HL-60 (cell line): Measurements from ENCODE around the gene YAE1.
A peak's percentile ranks its signal among the peaks of the same experiment; 100 is the strongest.

Experiments used
- DNase-seq, 2 experiments: peaks; one replicate each; pipeline ENCODE4 v3.0.0-alpha.2; 2010 to 2020; ENCODE audit warnings: low read depth in 1 of 2, low spot score in 1 of 2
- H3K27ac ChIP-seq: fragments of 250-450 bp; sonication (Bioruptor Pico); replicated peaks from 2 replicates; pipeline ENCODE4 v1.5.1; 2020; ENCODE audit warnings: mild to moderate bottlenecking, moderate library complexity
- H3K27me3 ChIP-seq: fragments of 250-450 bp; sonication (Bioruptor Pico); 2 replicates; pipeline ENCODE4 v1.5.1; 2021; ENCODE audit warnings: mild to moderate bottlenecking, moderate library complexity; ENCODE audit not compliant: insufficient read depth, poor library complexity, severe bottlenecking
- H3K4me3 ChIP-seq: replicated peaks from 2 replicates; pipeline ENCODE4 v1.5.1; 2011; ENCODE audit warnings: mild to moderate bottlenecking, control low read depth, low read length; ENCODE audit not compliant: insufficient read depth
- GABPA ChIP-seq: IDR thresholded peaks from 2 replicates; pipeline ENCODE4 v1.6.1; 2012; ENCODE audit warnings: low read depth
- POLR2AphosphoS5 ChIP-seq: IDR thresholded peaks from 2 replicates; pipeline ENCODE4 v1.6.1; 2012; ENCODE audit warnings: low read depth
- SPI1 ChIP-seq: IDR thresholded peaks from 2 replicates; pipeline ENCODE4 v1.6.1; 2012; ENCODE audit warnings: low read depth, mild to moderate bottlenecking, borderline replicate concordance
- TF ChIP-seq, protein P1 (sequence below): IDR thresholded peaks from one replicate; pipeline ENCODE4 v1.5.1; 2011; ENCODE audit warnings: low read length, control low read depth, inconsistent platforms; ENCODE audit not compliant: insufficient read depth
- TF ChIP-seq, protein P2 (sequence below): IDR thresholded peaks from 2 replicates; pipeline ENCODE4 v1.6.1; 2012; ENCODE audit warnings: low read depth; ENCODE audit not compliant: insufficient replicate concordance

The YAE1 gene

DNA sequence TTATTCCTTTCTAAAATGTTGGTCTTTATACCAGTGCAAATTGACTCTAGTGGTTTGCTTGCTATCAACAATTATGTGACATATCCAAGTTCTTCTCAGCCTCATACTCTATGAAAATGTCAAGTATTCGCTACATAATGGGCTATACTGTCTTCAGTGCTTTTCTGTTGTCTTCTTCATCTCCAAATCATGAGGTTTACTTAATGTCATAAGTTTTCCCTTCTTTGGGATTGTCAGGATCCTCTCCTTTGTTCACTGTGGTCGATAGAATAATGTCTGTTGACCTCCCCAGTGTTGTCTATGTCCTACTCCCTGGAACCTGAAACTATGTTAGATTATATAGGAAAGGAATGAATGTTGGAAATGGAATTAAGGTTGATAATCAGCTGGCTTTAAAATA is 40.7 kb downstream of the YAE1 start:
- Histone ChIP-seq H3K4me3 (no peak overlapping the region), H3K27me3 (no peaks in the 10 kb centered on the region), H3K27ac (no peak overlapping the region)
- DNase-seq = no peak
- TF ChIP-seq, protein P1, sequence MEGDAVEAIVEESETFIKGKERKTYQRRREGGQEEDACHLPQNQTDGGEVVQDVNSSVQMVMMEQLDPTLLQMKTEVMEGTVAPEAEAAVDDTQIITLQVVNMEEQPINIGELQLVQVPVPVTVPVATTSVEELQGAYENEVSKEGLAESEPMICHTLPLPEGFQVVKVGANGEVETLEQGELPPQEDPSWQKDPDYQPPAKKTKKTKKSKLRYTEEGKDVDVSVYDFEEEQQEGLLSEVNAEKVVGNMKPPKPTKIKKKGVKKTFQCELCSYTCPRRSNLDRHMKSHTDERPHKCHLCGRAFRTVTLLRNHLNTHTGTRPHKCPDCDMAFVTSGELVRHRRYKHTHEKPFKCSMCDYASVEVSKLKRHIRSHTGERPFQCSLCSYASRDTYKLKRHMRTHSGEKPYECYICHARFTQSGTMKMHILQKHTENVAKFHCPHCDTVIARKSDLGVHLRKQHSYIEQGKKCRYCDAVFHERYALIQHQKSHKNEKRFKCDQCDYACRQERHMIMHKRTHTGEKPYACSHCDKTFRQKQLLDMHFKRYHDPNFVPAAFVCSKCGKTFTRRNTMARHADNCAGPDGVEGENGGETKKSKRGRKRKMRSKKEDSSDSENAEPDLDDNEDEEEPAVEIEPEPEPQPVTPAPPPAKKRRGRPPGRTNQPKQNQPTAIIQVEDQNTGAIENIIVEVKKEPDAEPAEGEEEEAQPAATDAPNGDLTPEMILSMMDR = no peak

DNA sequence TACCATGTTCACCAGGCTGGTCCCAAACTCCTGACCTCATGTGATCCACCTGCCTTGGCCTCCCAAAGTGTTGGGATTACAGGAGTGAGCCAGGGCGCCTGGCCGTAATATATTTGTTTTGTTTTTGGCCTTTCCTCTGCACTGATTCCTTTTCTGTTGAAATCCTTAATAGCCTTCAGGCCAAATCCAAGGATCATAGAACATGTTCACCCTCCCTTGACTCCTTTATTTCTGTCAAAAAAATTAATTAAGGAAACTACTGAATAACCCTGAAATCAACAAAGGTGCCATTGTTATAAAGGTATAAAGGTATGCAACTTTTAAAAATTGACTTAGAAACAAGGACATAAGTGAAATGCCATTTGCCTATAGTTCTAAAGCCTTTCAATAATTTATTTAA is 41.7 kb downstream of the YAE1 start:
- H3K27me3 ChIP-seq = no peaks in the 10 kb centered on the region
- no peak overlapping the region for H3K4me3 ChIP-seq
- DNase-seq = no peak
- TF ChIP-seq GABPA (no peak), SPI1 (no peak), POLR2AphosphoS5 (no peak)
- TF ChIP-seq, protein P1 = no peak
- TF ChIP-seq, protein P2, sequence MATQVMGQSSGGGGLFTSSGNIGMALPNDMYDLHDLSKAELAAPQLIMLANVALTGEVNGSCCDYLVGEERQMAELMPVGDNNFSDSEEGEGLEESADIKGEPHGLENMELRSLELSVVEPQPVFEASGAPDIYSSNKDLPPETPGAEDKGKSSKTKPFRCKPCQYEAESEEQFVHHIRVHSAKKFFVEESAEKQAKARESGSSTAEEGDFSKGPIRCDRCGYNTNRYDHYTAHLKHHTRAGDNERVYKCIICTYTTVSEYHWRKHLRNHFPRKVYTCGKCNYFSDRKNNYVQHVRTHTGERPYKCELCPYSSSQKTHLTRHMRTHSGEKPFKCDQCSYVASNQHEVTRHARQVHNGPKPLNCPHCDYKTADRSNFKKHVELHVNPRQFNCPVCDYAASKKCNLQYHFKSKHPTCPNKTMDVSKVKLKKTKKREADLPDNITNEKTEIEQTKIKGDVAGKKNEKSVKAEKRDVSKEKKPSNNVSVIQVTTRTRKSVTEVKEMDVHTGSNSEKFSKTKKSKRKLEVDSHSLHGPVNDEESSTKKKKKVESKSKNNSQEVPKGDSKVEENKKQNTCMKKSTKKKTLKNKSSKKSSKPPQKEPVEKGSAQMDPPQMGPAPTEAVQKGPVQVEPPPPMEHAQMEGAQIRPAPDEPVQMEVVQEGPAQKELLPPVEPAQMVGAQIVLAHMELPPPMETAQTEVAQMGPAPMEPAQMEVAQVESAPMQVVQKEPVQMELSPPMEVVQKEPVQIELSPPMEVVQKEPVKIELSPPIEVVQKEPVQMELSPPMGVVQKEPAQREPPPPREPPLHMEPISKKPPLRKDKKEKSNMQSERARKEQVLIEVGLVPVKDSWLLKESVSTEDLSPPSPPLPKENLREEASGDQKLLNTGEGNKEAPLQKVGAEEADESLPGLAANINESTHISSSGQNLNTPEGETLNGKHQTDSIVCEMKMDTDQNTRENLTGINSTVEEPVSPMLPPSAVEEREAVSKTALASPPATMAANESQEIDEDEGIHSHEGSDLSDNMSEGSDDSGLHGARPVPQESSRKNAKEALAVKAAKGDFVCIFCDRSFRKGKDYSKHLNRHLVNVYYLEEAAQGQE = no peak
- no peak overlapping the region for H3K27ac ChIP-seq

DNA sequence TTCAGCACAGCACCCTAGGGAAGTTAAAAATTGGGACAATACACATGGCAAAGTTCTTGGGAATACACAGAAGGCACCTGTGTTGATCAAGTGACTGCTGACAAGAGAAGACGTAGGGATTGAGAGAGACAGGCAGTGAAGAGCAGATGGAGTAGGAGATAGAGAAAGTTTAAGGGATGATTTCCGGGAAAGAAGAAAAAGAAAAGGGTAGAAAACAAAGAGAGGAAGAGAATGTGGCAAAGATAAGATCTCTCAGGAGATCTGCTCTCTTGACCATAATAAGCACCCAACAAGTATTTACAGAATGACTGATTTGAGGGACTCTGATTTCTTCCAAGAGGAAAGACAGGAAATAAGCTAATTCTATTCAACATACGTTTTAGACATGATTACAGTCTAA is 42.1 kb downstream of the YAE1 start:
- no peak overlapping the region for H3K27ac ChIP-seq
- DNase-seq = no peak
- TF ChIP-seq, protein P1 = no peak
- TF ChIP-seq, protein P2 = no peak
- no peaks in the 10 kb centered on the region for H3K27me3 ChIP-seq
- no peak overlapping the region for H3K4me3 ChIP-seq

DNA sequence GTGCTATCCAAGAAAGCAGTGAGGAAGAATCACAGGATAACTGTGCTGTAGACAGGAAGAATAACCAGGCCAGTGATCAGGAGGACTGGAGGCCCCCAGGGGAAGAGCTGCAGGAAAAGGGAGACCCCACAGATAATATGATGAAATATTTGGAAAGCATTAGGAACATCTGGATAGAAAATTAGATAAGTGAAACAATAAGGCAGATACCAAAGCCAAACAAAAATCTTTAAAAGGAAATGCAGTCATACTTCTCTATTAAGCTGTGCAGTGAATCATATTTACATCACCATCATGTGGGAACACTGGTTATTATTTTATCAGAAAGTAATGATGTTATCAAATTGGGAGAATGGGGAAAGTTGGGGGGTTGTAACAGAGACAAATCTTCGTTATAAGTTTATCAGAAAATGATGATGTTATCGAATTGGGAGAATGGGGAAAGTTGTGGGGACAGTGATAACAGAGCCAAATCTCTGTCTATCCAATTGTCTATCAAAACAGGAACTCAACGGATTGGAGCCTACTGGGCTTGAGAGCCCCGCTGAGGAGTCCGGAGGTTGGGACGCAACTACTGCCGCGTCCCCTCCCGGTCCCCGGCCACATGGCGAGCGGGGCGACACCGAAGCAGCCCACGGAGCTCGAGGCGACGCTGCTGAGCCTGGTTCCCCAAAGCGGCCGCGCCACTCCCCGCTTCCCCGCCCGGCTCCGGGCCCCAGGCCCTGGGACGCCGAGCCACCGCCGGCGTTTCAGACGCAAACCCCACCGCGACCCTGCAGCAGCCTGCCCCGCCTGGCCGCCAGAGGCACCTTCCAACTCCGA is 43.1 kb downstream of the YAE1 start:
- peak; percentile 62; the same call in 1 of the 2 replicates for TF ChIP-seq SPI1
- TF ChIP-seq POLR2AphosphoS5 = no peak
- Histone ChIP-seq H3K4me3 (peak overlapping the region; percentile 20), H3K27ac (no peak overlapping the region), H3K27me3 (no peaks in the 10 kb centered on the region)
- peak in 1 of 2 experiments; percentile 3 for DNase-seq
